Measurements from ENCODE around the gene MAST2. TPM values are rescaled to one million over a fixed set of nuclear protein-coding genes. Genes with fewer than 3 reads are reported as not detected.
"Not testable (repeated sequence)": the region's sequence is repeated elsewhere in the genome, so short reads cannot be mapped to it uniquely, and the experiment has no call there.

The MAST2 gene
- total RNA-seq, 4 donors from 2014 or later = 44.9 to 78.3 (median 68.5) TPM

DNA sequence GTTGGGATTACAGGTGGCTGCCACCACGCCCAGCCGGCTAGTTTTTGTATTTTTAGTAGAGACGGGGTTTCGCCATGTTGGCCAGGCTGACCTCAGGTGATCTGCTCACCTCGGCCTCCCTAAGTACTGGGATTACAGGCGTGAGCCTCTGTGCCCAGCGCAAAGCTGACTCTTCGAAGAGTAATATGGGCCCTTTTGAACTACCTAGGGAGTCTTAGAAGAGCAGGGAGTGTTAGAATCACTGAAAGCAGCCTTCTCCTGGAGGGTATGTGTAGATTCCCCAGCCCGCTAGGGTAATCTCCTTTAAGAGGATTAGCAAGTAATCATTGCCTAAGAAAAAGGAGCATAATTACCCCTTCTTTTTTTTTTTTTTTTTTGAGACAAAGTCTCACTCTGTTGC, 6.5 kb upstream of the MAST2 start:
- Histone ChIP-seq H3K4me1 (peaks cover 0 to 2% (median under 1%) of the 10 kb centered on the region in 4 donors), H3K27me3 (no peaks in the 10 kb centered on the region), H3K27ac (replicated peaks in 1 of 4) (no peak overlapping the region), H3K9me3 (no peaks in the 10 kb centered on the region), H3K36me3 (no peaks in the 10 kb centered on the region), H3K4me3 (no peak overlapping the region)
- 86% methylated on average over 9 of the region's 9 CpGs for WGBS
- DNase-seq (ENCODE audit: extremely low spot score) = peak; percentile 10
- TF ChIP-seq EP300 (IDR thresholded peaks at IDR 0.05) = no peak
- no peak for TF ChIP-seq POLR2AphosphoS5 (IDR thresholded peaks at IDR 0.05)
- TF ChIP-seq, protein P1, sequence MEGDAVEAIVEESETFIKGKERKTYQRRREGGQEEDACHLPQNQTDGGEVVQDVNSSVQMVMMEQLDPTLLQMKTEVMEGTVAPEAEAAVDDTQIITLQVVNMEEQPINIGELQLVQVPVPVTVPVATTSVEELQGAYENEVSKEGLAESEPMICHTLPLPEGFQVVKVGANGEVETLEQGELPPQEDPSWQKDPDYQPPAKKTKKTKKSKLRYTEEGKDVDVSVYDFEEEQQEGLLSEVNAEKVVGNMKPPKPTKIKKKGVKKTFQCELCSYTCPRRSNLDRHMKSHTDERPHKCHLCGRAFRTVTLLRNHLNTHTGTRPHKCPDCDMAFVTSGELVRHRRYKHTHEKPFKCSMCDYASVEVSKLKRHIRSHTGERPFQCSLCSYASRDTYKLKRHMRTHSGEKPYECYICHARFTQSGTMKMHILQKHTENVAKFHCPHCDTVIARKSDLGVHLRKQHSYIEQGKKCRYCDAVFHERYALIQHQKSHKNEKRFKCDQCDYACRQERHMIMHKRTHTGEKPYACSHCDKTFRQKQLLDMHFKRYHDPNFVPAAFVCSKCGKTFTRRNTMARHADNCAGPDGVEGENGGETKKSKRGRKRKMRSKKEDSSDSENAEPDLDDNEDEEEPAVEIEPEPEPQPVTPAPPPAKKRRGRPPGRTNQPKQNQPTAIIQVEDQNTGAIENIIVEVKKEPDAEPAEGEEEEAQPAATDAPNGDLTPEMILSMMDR (IDR thresholded peaks at IDR 0.05) = no peak
- no peak for TF ChIP-seq POLR2A (IDR thresholded peaks at IDR 0.05; ENCODE audit: low read depth)
- intact Hi-C loops (cut with DNase I) = no loop called here

- intact Hi-C loops (cut with DNase I) = loop anchor here (10.0 kb wide), 1 partner anchor 74 kb away; no protein-coding TSS in a partner anchor
- H3K27ac ChIP-seq (replicated peaks in 1 of 4) = no peak overlapping the region
- 89% methylated on average over 4 of the region's 4 CpGs for WGBS
- no peak for DNase-seq (ENCODE audit: extremely low spot score)
- H3K4me1 ChIP-seq = peaks cover 10 to 31% (median 29%) of the 10 kb centered on the region in 4 donors
- H3K36me3 ChIP-seq = no peaks in the 10 kb centered on the region
- no peaks in the 10 kb centered on the region for H3K27me3 ChIP-seq
- H3K4me3 ChIP-seq = no peak overlapping the region
- H3K9me3 ChIP-seq = no peaks in the 10 kb centered on the region
- TF ChIP-seq POLR2A (IDR thresholded peaks at IDR 0.05; ENCODE audit: low read depth) (no peak), EP300 (IDR thresholded peaks at IDR 0.05) (no peak), POLR2AphosphoS5 (IDR thresholded peaks at IDR 0.05) (no peak)
- TF ChIP-seq, protein P1 (IDR thresholded peaks at IDR 0.05) = no peak
Observed at GRCh38 chr1:45800899-45801298, 2.5 kb upstream of the MAST2 start.

- peak; percentile 95 for DNase-seq (ENCODE audit: extremely low spot score)
- Histone ChIP-seq H3K9me3 (no peaks in the 10 kb centered on the region), H3K4me1 (peaks cover 10 to 31% (median 29%) of the 10 kb centered on the region in 4 donors), H3K4me3 (peak overlapping the region; percentile 56 to 77 (median 64)), H3K27me3 (no peaks in the 10 kb centered on the region), H3K27ac (replicated peaks in 1 of 4) (peak overlapping the region; percentile 85 to 88 (median 86)), H3K36me3 (peaks cover 0 to 9% (median 0%) of the 10 kb centered on the region in 4 donors)
- TF ChIP-seq, protein P1 (IDR thresholded peaks at IDR 0.05) = peak in 1 of 3 experiments; percentile 15
- TF ChIP-seq POLR2AphosphoS5 (IDR thresholded peaks at IDR 0.05) (peak; percentile 68 to 86), POLR2A (IDR thresholded peaks at IDR 0.05; ENCODE audit: low read depth) (no peak)
- WGBS = 37% methylated on average over 11 of the region's 11 CpGs
- intact Hi-C loops (cut with DNase I) = loop anchor here (10.0 kb wide), 1 partner anchor 72 kb away; no protein-coding TSS in a partner anchor
Observed at GRCh38 chr1:45802343-45803298, 791 bp upstream of the MAST2 start.

- Histone ChIP-seq H3K36me3 (peaks cover 0 to 16% (median 0%) of the 10 kb centered on the region in 4 donors), H3K4me3 (peak overlapping the region; percentile 56 to 77 (median 64)), H3K4me1 (peaks cover 10 to 31% (median 29%) of the 10 kb centered on the region in 4 donors), H3K27ac (replicated peaks in 1 of 4) (peak overlapping the region; percentile 85 to 88 (median 86))
- under 1% methylated on average over 30 of the region's 60 CpGs for WGBS
- DNase-seq (ENCODE audit: extremely low spot score); H3K9me3 ChIP-seq; H3K27me3 ChIP-seq: not testable (repeated sequence)
- intact Hi-C loops (cut with DNase I) = loop anchor here (2.0 to 10.0 kb wide), 2 partner anchors 53 to 71 kb away; partner anchors contain the start of gene IPP
Observed at GRCh38 chr1:45803781-45804668, 613 bp downstream of the MAST2 start.

Data from esophagus muscularis mucosa (tissue), 4 donors.